GM18526 (cell line): ENCODE data around the gene C6orf58.

Experiments
- POLR2A ChIP-seq: IDR thresholded peaks from 3 replicates; pipeline ENCODE4 v1.6.1; 2011; ENCODE audit not compliant: insufficient read length; ENCODE audit errors: extremely low read depth

The C6orf58 gene

DNA sequence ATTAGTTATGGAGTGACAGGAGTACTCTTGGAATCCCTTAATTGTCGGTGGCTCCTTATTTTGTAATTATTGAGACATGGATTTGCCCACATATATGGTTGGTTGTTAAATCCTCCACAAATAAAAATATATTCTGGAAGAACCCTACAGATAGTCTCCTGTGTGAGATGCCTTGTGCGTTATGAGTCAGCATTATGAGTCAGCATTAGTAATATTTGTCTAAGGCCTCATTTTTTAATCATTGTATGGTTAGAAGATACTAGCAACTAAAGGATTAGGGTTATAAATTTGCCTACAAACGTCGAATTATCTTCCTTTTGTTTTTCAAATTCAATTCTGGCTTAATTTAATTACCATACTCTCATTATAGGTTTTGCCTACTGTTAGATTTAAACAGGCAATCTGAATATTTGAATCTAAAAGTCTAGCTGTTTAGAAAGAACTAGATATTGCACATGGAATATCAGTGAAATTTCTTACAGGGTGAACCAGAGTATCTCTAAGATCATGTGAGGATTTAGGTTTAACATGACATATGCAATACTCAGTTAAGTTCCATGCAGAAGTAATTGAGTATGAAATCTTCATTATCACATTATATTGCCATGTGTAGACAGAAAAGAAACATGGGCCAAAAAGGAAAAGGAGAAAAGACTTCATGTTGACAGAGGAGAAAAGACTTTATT lies 5.9 kb downstream of the C6orf58 start:
- no peak for TF ChIP-seq POLR2A

DNA sequence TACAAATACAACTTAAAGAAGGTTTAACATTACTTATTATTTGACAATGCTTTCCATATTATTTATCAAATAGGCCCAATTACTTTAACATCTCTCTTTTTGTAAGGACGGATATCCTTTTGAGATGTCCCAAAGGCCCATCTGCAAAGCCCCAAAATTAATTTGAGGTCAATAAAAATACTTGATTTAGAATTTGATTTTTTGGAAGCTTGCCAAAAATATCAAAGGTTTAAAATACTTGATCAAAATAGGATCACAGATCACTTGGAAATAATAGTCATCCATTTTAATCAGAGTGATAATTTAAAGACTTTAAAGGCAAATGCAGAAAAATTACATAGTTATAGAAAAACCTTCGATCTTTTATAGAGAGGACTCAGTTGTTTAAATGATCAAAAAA lies 8.1 kb downstream of the C6orf58 start:
- no peak for TF ChIP-seq POLR2A

DNA sequence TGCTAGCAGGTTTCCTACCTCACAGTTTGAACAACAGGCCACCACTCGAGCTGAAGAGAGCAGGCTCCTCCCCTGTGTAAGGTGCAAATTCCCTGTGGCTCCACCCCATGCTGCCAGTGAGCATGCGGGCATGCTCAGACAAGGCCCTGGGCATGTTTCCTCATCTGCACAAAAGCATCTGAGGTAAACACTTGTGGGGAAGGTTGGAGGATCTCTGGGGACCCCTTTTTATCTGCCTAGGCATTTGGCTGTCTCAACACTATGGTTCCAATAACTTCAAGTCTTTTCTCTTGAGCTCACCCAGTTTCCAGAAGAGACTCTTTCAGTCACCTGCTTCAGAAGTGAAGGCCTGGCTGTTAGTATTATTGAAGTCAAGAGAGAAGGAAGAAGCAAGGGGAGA lies 9.4 kb downstream of the C6orf58 start:
- no peak for TF ChIP-seq POLR2A

DNA sequence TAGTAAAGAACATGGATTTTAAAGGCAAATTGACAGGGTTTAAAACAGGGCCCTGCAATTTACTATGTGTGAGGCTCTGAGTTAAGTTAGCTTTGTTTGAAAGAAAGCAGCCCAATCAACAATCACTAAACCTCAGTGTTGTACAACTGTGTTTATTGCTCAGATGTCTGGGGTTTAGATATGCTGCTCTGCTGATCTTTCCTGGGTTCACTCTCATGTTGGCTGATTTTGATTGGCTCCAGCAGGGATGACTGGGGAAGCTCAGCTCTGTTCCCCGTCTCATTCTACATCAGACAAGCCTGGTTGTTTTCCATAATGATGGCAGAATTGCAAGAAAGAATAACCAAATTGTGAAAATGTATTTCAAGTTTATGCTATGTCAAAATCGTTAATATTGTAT lies 10.9 kb downstream of the C6orf58 start:
- no peak for TF ChIP-seq POLR2A

DNA sequence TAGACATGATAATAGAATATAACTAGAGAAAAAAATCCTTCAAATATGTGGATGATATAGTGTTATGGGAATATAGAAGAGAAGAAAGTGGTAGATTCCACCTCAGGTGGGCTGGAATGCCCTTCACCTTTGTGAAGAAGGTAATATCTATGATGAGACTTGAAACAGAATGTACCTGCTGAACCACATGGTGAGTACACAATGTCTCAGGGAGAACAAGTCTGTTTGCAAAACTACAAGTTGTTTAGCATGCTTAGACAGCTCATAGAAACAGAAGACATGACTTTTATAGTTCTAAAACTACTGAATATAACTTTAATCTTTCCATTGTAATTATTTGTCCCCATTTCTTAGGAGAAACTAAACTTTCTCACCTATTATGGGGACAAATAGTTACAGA lies 12.2 kb downstream of the C6orf58 start:
- no peak for TF ChIP-seq POLR2A

DNA sequence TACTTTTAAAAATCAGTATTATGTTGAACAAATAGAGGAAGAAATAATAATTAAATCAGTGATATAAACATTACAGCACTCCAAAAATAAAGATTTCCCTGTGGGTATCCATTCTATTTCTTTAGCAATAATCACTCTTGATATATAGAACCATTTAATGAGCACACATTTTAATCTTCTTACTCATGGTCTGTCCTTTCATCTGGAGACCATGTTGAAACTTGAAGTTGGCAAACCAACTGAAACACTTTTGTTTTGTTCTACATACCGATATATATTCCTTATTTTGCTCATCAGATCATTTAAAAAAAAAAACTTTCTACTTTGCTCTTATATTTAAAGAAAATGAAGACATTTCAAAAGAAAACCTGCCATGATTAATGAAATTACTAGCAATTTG lies 13.4 kb downstream of the C6orf58 start:
- TF ChIP-seq POLR2A, result no peak

DNA sequence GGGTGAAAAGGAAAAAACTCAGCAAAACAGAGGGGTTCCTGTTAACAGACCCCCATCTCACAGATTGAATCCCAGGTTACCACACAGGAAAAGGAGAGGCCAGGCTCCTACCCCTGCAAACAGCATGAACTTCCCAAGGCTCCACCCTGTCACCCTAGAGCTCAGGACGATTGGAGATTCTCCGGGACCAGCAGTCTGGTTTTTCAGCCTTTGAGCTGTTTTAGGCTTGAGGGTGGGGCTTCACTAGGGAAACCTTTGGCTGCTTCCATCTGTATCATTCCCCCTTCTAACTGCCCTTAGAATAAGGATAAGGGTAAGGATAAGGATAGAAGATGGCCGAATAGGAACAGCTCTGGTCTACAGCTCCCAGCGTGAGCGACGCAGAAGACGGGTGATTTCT lies 16.0 kb downstream of the C6orf58 start:
- TF ChIP-seq POLR2A, result no peak

DNA sequence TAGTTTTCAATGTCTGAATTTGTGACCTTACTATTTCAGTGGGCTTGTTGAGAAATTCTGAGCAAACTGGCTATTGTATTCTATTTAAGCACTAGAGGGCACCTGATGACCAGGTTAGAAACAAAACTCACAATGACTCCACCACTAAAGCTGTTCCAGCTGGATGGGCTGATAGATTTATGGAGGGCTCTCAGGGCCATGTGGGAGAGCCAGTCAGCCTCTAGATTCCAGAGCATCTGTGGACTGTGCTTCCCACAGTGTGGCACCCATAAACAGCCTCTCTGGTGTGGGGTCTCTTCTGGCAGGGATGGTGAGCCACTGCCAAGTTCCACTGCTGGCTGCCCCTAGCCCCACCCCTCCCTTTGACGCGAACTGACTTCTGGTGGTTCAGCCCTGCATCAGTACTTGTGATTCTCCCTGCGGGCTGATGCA lies 29.2 kb downstream of the C6orf58 start:
- no peak for TF ChIP-seq POLR2A

DNA sequence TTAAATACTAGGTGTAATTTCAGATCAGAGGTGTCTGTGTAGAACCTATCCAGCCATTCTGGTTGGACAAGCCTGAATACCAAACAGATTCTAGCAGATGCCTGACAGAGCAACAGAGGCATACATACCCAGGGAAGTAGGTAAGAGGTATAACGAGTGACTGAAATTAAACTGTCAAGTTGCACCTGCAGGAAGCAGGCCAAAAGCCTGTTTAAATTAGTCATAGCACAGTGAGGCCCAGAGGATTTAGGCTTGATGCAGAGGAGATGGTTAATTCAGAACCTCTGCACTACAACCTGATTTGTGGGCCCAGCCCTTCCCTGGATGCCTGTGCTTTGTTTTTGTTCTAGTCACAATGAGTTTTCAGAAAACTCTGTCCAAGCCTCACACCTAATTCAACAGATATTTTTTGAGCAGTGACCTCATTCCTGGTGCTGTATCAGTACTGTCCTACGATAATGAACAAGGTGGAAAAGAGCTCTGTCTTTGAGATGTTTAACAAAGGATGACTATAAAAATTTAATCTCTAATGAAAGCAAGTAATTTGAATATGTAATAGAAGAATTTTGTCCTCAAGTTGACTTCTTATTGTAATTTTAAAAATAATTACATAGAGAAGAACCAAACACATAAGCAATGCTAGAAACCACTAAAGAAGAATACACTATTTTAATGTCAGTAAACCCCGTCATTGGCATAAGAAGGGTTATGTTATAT lies 31.7 kb downstream of the C6orf58 start:
- TF ChIP-seq POLR2A, result no peak

DNA sequence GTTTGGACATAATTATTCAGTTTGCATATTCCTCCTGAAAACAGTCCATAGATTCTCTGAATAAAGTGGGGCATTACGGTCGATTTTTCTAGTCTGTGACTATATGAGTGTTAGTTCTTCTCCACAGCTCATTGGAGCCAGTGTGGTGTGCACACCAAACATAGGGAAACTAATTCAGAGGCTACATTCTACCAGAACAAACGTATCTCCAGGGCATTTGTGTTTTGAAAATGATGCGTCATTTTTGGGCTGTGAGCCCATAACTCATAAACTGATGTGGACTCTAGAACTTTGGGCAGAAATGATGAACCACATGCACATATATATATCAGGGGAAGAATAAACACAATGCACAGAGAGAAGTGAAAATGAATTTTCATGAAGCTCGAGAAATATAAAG lies 41.8 kb downstream of the C6orf58 start:
- no peak for TF ChIP-seq POLR2A

DNA sequence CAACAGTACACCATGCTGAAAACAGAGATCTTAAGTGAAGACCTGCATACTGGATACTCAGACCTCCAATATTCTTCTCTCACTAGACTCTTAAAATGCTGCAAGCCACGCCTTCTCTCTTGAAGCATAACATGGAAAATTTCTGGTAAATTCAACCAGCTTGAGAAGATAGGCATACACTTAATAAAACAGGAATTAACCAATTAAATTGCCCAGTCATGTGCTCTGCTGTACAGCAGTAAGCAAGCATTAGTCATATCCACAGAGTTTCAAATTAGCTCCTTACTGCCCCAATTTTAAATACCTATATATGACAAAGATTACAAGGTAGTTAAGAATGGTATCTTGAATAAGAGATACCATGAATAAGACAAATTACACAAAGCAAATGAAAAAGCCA lies 53.8 kb downstream of the C6orf58 start:
- TF ChIP-seq POLR2A, result no peak

DNA sequence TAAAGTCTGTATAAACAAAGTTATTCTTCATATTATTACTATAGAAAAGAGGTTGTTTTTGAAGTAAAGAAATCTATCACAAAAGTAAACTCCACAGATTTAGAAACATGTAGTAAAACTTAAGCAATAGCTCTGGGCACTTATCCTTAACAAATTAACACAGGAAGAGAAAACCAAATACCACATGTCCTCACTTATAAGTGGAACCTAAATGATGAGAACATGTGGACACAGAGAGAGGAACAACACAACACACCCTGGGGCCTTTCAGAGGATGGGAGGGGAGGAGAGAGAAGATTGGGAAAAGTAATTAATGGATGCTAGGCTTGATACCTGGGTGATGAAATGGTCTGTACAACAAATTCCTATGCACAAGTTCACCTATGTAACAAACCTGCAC lies 57.2 kb downstream of the C6orf58 start:
- TF ChIP-seq POLR2A, result no peak

DNA sequence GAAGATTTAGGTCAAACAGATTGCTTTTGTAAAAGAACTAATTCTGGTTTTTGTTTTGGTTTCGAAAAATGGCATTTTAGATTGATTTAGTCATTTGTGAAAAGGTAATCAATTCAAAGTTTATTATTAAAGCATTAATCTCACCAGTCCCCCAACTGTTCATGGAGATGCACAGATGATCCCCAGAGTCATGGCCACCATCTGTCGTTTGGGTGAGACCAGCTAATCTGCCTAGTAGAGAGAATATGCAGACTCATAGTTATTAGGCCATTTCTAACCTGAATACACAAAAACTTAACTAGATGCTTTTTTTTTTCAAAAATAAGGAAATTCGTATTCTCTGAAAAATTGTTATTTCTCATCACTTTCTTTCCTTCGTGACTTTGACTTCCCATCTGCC lies 58.1 kb downstream of the C6orf58 start:
- no peak for TF ChIP-seq POLR2A

DNA sequence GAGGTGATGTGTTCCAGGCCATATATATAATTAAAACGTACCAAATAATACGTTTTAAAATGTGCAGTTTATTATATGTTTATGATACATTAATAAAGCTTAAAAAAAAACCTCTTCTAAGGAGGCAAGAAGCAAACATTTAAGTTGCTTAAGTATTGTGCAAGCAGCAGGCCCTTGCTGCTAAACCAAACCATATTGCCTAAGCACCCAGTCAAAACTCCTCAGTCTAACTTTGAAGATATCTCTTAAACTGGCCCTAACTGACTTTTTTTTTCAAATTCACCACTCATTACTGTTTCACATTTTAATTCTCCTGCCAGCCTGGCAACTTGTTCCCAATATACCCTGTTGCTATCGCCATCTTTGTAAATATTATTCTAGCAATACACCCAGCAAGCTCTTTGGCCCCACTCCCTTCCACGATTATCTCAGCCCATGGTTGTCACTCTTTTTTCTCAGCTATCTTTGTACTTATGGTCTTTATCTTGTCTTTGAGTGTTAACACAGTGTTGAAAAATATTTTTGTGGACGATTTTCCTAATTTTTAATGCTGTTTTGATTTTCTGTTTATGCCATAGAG lies 60.9 kb downstream of the C6orf58 start:
- no peak for TF ChIP-seq POLR2A
